ENCODE data around the gene KRTDAP. TPM values are rescaled to one million over a fixed set of nuclear protein-coding genes. Genes with fewer than 3 reads are reported as not detected.

The KRTDAP gene
- total RNA-seq, 1 experiment from 2014 or later, result not detected

DNA sequence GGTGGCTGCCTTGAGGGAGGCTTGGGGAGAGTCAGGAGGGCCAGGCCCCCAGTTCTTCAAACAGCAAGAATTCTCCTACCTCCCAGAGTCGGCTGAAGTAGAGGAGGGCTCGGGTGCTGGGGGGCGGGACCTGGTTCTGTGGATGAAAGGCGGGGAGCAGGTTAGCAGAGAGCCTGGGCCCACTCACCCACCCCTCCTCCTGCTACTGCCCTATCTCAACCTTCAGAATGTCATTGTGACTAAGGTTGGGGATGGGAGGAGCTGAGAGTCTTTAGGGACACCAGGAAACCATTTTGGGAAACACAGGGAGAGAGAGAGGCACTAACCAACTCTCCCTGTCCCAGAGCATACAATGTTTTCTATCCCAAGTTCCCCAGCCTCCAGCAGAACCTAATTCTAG, 12.5 kb upstream of the KRTDAP start:
- peaks cover 24% of the 10 kb centered on the region for H3K36me3 Mint-ChIP-seq (ENCODE audit: insufficient read depth, unreplicated experiment)
- H3K4me1 Mint-ChIP-seq (ENCODE audit: insufficient read depth, unreplicated experiment), result no peaks in the 10 kb centered on the region
- BruUV-seq (replicated peaks), result no TSS peak
- TF ChIP-seq, protein P1, sequence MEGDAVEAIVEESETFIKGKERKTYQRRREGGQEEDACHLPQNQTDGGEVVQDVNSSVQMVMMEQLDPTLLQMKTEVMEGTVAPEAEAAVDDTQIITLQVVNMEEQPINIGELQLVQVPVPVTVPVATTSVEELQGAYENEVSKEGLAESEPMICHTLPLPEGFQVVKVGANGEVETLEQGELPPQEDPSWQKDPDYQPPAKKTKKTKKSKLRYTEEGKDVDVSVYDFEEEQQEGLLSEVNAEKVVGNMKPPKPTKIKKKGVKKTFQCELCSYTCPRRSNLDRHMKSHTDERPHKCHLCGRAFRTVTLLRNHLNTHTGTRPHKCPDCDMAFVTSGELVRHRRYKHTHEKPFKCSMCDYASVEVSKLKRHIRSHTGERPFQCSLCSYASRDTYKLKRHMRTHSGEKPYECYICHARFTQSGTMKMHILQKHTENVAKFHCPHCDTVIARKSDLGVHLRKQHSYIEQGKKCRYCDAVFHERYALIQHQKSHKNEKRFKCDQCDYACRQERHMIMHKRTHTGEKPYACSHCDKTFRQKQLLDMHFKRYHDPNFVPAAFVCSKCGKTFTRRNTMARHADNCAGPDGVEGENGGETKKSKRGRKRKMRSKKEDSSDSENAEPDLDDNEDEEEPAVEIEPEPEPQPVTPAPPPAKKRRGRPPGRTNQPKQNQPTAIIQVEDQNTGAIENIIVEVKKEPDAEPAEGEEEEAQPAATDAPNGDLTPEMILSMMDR (IDR thresholded peaks at IDR 0.05; ENCODE audit: unreplicated experiment), result no peak
- no peaks in the 10 kb centered on the region for H3K27me3 Mint-ChIP-seq (ENCODE audit: insufficient read depth, unreplicated experiment)
- no peak overlapping the region for H3K27ac Mint-ChIP-seq (ENCODE audit: low read depth, unreplicated experiment)
- no peak for DNase-seq (ENCODE audit: unreplicated experiment)
- ChIA-PET CTCF (interaction anchor here (0.9 to 8.6 kb wide), 5 partner anchors 8 to 249 kb away, joined by 3 to 108 read pairs (median 5); no protein-coding TSS in a partner anchor), POLR2A (interaction anchor here (1.0 kb wide), 1 partner anchor 30 kb away, joined by 3 read pairs; no protein-coding TSS in a partner anchor)
- H3K4me3 Mint-ChIP-seq (ENCODE audit: unreplicated experiment), result no peak overlapping the region
- intact Hi-C loops (cut with micrococcal nuclease), result no loop called here
- H3K9me3 Mint-ChIP-seq (ENCODE audit: unreplicated experiment), result no peaks in the 10 kb centered on the region

DNA sequence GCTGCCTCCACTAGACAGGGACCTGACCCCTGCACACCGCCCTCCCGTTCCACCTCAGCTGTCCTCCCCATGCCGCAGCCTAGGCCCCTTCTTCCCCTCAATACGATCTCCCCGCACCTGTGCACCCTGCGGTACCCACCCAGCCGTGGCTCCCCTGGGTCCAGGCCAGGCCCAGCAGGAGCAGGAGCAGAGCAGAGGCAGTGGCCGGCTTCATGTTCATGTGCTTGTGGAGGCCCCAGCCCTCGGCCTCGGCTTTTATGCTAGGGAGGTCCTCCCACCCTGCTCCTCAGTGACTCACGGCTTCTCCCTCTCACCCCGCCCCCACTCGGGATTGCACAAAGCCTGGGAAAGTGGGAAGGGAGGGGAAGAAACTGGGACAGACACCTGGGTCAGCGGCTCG, 11.4 kb upstream of the KRTDAP start:
- ChIA-PET CTCF (interaction anchor here (1.3 to 1.7 kb wide), 2 partner anchors 9 to 149 kb away, joined by 5 read pairs; no protein-coding TSS in a partner anchor), POLR2A (interaction anchor here (0.6 kb wide), 1 partner anchor 113 kb away, joined by 3 read pairs; no protein-coding TSS in a partner anchor)
- Mint-ChIP-seq H3K27ac (ENCODE audit: low read depth, unreplicated experiment) (no peak overlapping the region), H3K36me3 (ENCODE audit: insufficient read depth, unreplicated experiment) (peaks cover 24% of the 10 kb centered on the region), H3K27me3 (ENCODE audit: insufficient read depth, unreplicated experiment) (no peaks in the 10 kb centered on the region), H3K4me3 (ENCODE audit: unreplicated experiment) (no peak overlapping the region), H3K9me3 (ENCODE audit: unreplicated experiment) (no peaks in the 10 kb centered on the region), H3K4me1 (ENCODE audit: insufficient read depth, unreplicated experiment) (no peaks in the 10 kb centered on the region)
- no TSS peak for BruUV-seq (replicated peaks)
- TF ChIP-seq, protein P1 (IDR thresholded peaks at IDR 0.05; ENCODE audit: unreplicated experiment), result no peak
- intact Hi-C loops (cut with micrococcal nuclease), result no loop called here
- DNase-seq (ENCODE audit: unreplicated experiment), result peak; percentile 69

DNA sequence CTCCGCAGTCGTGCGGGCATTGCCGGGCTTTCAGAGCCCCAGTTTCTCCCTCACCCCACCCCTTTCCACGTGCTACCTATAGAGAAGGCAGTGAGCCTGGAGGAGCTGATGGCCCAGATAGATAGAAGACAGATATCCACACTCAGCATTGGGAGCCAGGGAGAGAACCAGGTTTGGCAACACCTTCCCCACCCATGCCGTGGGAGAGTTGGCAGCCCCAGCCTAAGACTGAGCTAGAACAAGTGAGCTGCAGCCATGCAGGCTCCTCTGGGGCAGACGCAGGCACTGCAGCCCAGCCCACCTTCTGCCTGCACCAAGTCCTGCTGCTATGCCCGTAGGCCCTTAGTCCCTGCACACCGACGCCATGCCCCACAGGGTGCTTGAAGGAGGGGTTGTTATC, 10.3 kb upstream of the KRTDAP start:
- no peak overlapping the region for H3K27ac Mint-ChIP-seq (ENCODE audit: low read depth, unreplicated experiment)
- CTCF ChIA-PET, result interaction anchor here (0.8 kb wide), 1 partner anchor 10 kb away, joined by 4 read pairs; no protein-coding TSS in a partner anchor

DNA sequence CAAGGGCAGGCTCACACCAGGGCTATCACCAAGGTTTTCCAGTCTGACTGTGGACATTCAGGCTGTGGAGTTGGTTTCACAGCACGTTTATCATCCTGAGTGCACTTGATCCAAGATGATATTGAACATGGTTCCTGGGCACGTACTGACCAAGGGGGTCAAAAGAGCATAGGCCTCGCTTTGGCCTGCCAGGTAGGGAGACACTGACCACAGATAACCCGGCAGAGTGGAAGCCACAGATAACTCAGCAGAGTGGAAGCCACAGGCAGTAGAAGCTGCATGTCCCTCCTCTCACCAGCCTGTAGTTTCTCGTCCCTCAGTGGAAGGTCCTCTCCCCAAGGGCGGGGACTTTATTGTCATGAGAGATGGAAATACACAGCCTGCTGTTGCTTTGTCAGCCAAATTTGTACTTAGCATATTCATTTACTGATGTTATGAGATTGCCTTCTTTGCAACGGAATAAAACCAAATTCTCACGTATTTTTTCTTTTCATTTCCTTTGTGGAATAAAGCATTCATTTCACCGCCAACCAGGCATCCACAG, 8.8 kb upstream of the KRTDAP start:
- H3K4me3 Mint-ChIP-seq (ENCODE audit: unreplicated experiment), result no peak overlapping the region
- TF ChIP-seq, protein P1 (IDR thresholded peaks at IDR 0.05; ENCODE audit: unreplicated experiment), result no peak
- ChIA-PET POLR2A (no interaction called here), CTCF (no interaction called here)
- BruUV-seq (replicated peaks), result no TSS peak
- H3K36me3 Mint-ChIP-seq (ENCODE audit: insufficient read depth, unreplicated experiment), result peaks cover 6% of the 10 kb centered on the region
- DNase-seq (ENCODE audit: unreplicated experiment), result no peak
- H3K27me3 Mint-ChIP-seq (ENCODE audit: insufficient read depth, unreplicated experiment), result no peaks in the 10 kb centered on the region
- no peaks in the 10 kb centered on the region for H3K9me3 Mint-ChIP-seq (ENCODE audit: unreplicated experiment)
- intact Hi-C loops (cut with micrococcal nuclease), result no loop called here
- H3K4me1 Mint-ChIP-seq (ENCODE audit: insufficient read depth, unreplicated experiment), result no peaks in the 10 kb centered on the region
- H3K27ac Mint-ChIP-seq (ENCODE audit: low read depth, unreplicated experiment), result no peak overlapping the region

More for the DNA sequence above, 10.3 kb upstream of the KRTDAP start:
- DNase-seq (ENCODE audit: unreplicated experiment), result no peak
- H3K4me1 Mint-ChIP-seq (ENCODE audit: insufficient read depth, unreplicated experiment), result no peaks in the 10 kb centered on the region
- no peaks in the 10 kb centered on the region for H3K9me3 Mint-ChIP-seq (ENCODE audit: unreplicated experiment)
- no peak overlapping the region for H3K4me3 Mint-ChIP-seq (ENCODE audit: unreplicated experiment)
- TF ChIP-seq, protein P1 (IDR thresholded peaks at IDR 0.05; ENCODE audit: unreplicated experiment), result no peak
- H3K36me3 Mint-ChIP-seq (ENCODE audit: insufficient read depth, unreplicated experiment), result peaks cover 18% of the 10 kb centered on the region
- BruUV-seq (replicated peaks), result no TSS peak
- POLR2A ChIA-PET, result interaction anchor here (0.7 kb wide), 1 partner anchor 1763 kb away, joined by 3 read pairs; no protein-coding TSS in a partner anchor
- intact Hi-C loops (cut with micrococcal nuclease), result no loop called here
- no peaks in the 10 kb centered on the region for H3K27me3 Mint-ChIP-seq (ENCODE audit: insufficient read depth, unreplicated experiment)
